Neural progenitor cell (in vitro differentiated cells): ENCODE measurements around the gene ZNF652. TPM values are rescaled to one million over a fixed set of nuclear protein-coding genes. Genes with fewer than 3 reads are reported as not detected.

Experiments
- DNase-seq: peaks from one replicate; pipeline ENCODE4 v3.0.0-alpha.2; 2016; ENCODE audit warnings: low spot score
- H2AFZ ChIP-seq: fragments of 200-600 bp; sonication (generic); replicated peaks from 2 replicates; pipeline ENCODE4 v1.6.1; 2016; ENCODE audit warnings: antibody characterized with exemption
- H3F3A ChIP-seq: fragments of 200-600 bp; sonication (generic); 2 replicates; pipeline ENCODE4 v1.6.1; 2016; ENCODE audit warnings: antibody characterized with exemption, low read depth
- H3K27ac ChIP-seq: fragments of 200-600 bp; sonication (generic); 2 replicates; pipeline ENCODE4 v1.5.1; 2016; ENCODE audit warnings: mild to moderate bottlenecking
- H3K27me3 ChIP-seq: fragments of 200-600 bp; sonication (generic); 2 replicates; pipeline ENCODE4 v1.6.1; 2016; ENCODE audit warnings: mild to moderate bottlenecking, moderate library complexity
- H3K36me3 ChIP-seq: fragments of 200-600 bp; sonication (generic); 2 replicates; pipeline ENCODE4 v1.5.1; 2016
- H3K4me1 ChIP-seq: fragments of 200-600 bp; sonication (generic); 2 replicates; pipeline ENCODE4 v1.6.1; 2016; ENCODE audit warnings: mixed run types
- H3K4me2 ChIP-seq: fragments of 200-600 bp; sonication (generic); 2 replicates; pipeline ENCODE4 v1.6.1; 2016
- H3K4me3 ChIP-seq: fragments of 200-600 bp; sonication (generic); 2 replicates; pipeline ENCODE4 v1.5.1; 2016
- H3K79me2 ChIP-seq: fragments of 200-600 bp; sonication (generic); 2 replicates; pipeline ENCODE4 v1.6.1; 2016; ENCODE audit warnings: low read depth
- H3K9ac ChIP-seq: fragments of 200-600 bp; sonication (generic); 2 replicates; pipeline ENCODE4 v1.6.1; 2016
- H3K9me3 ChIP-seq: fragments of 200-600 bp; sonication (generic); 2 replicates; pipeline ENCODE4 v1.5.1; 2016; ENCODE audit warnings: low read depth
- H4K20me1 ChIP-seq: fragments of 200-600 bp; sonication (generic); 2 replicates; pipeline ENCODE4 v1.6.1; 2016; ENCODE audit warnings: low read depth
- H3K27ac Mint-ChIP-seq: 3 replicates; pipeline ENCODE4 v1.8.0; 2021; ENCODE audit warnings: mixed read lengths
- H3K27me3 Mint-ChIP-seq: 2 replicates; pipeline ENCODE4 v1.8.0; 2022; ENCODE audit warnings: low read depth, mild to moderate bottlenecking, inconsistent platforms, moderate library complexity, mixed read lengths; ENCODE audit not compliant: insufficient read depth
- H3K36me3 Mint-ChIP-seq: 3 replicates; pipeline ENCODE4 v1.8.0; 2021; ENCODE audit warnings: mixed read lengths
- H3K4me1 Mint-ChIP-seq: 3 replicates; pipeline ENCODE4 v1.8.0; 2021; ENCODE audit warnings: mixed read lengths
- H3K4me3 Mint-ChIP-seq: 3 replicates; pipeline ENCODE4 v1.8.0; 2021; ENCODE audit warnings: mild to moderate bottlenecking, moderate library complexity, mixed read lengths
- H3K9me3 Mint-ChIP-seq: 3 replicates; pipeline ENCODE4 v1.8.0; 2020; ENCODE audit warnings: mixed read lengths
- CTCF ChIP-seq: fragments of 200-600 bp; sonication (generic); IDR thresholded peaks from 2 replicates; pipeline ENCODE4 v1.5.1; 2017; ENCODE audit warnings: antibody characterized with exemption, mild to moderate bottlenecking
- EZH2 ChIP-seq: fragments of 200-600 bp; sonication (generic); IDR thresholded peaks from 2 replicates; pipeline ENCODE4 v1.6.1; 2017; ENCODE audit warnings: antibody characterized with exemption, mild to moderate bottlenecking, moderate library complexity
- EZH2phosphoT487 ChIP-seq: fragments of 200-600 bp; sonication (generic); IDR thresholded peaks from 2 replicates; pipeline ENCODE4 v1.6.1; 2017; ENCODE audit warnings: antibody characterized with exemption
- total RNA-seq: library from RNA; depleted of rRNA; stranded (reverse); fragments of >200 nt; gene quantifications from 2 replicates; pipeline ENCODE4 v1.2.3, GENCODE V29; 2015; ENCODE audit warnings: low replicate concordance

Gene ZNF652
- total RNA-seq, 1 donor from 2014 or later = 55.7 TPM

DNA sequence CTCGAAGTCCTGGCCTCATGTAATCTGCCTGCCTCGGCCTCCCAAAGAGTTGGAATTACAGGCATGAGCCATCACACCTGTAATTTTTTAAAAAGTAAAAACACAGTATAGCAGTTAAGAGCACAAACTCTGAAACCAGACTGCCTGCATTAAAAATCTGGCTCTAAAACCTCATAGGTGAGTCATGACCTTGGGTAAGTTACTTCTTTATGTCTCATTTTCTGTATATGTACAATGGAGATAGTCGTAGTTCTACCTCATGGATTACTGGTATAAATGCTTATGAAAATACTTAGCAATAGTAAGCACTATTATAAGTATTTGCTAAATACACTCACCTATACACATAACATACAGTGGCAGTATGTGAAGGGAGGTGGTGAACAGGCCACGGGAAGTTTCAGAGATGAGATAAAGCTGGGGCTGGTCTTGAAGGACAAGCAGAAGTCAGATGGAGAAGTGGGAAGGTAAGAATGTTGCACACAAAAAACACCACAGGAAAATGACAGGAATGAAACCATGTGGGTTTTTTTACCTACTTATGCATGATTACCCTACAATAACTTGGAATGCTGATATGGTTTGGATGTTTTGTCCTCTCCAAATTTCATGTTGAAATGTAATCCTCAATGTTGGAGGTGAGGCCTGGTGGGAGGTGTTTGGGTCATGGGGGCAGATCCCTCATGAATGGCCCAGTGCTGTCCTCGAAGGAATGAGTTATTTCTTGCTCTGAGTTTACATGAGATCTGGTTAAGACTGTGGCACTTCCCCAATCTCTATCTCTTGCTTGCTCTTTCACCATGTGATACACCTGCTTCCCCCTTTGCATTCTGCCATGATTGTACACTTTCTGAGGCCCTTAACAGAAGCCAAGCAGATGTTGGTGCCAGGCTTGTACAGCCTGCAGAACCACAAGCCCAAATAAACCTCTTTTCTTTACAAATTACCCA lies 33.9 kb downstream of the ZNF652 start:
- Mint-ChIP-seq H3K36me3 (no peaks in the 10 kb centered on the region), H3K27me3 (no peaks in the 10 kb centered on the region), H3K4me1 (no peaks in the 10 kb centered on the region), H3K4me3 (no peak overlapping the region), H3K9me3 (no peaks in the 10 kb centered on the region), H3K27ac (no peak overlapping the region)
- Histone ChIP-seq H3K4me1 (no peaks in the 10 kb centered on the region), H3K9me3 (no peaks in the 10 kb centered on the region), H4K20me1 (peaks cover 21% of the 10 kb centered on the region), H3K4me2 (no peak overlapping the region), H2AFZ (no peak overlapping the region), H3K36me3 (no peaks in the 10 kb centered on the region), H3F3A (no peaks in the 10 kb centered on the region), H3K9ac (no peak overlapping the region), H3K27ac (no peak overlapping the region), H3K4me3 (no peak overlapping the region), H3K79me2 (peaks cover 60% of the 10 kb centered on the region), H3K27me3 (no peaks in the 10 kb centered on the region)
- no peak for DNase-seq
- no peak for TF ChIP-seq CTCF

- Mint-ChIP-seq H3K9me3 (no peaks in the 10 kb centered on the region), H3K27me3 (no peaks in the 10 kb centered on the region), H3K4me3 (no peak overlapping the region), H3K36me3 (no peaks in the 10 kb centered on the region), H3K4me1 (no peaks in the 10 kb centered on the region), H3K27ac (no peak overlapping the region)
- no peak overlapping the region for H3K4me3 ChIP-seq
- no peak overlapping the region for H2AFZ ChIP-seq
- no peaks in the 10 kb centered on the region for H3K9me3 ChIP-seq
- H3F3A ChIP-seq = no peaks in the 10 kb centered on the region
- H3K9ac ChIP-seq = no peak overlapping the region
- H3K4me1 ChIP-seq = no peaks in the 10 kb centered on the region
- H4K20me1 ChIP-seq = peaks cover 25% of the 10 kb centered on the region
- no peaks in the 10 kb centered on the region for H3K36me3 ChIP-seq
- H3K27me3 ChIP-seq = no peaks in the 10 kb centered on the region
- no peak overlapping the region for H3K4me2 ChIP-seq
- H3K27ac ChIP-seq = no peak overlapping the region
- DNase-seq = no peak
- TF ChIP-seq CTCF = no peak
- TF ChIP-seq EZH2 = no peak
- TF ChIP-seq EZH2phosphoT487 = no peak
- H3K79me2 ChIP-seq = peaks cover 41% of the 10 kb centered on the region
These were observed 36.1 kb downstream of the ZNF652 start for GRCh38 chr17:49325980-49326379.

- H3K4me1 Mint-ChIP-seq = peaks cover 7% of the 10 kb centered on the region
- H3K4me3 Mint-ChIP-seq = no peak overlapping the region
These were observed 43.5 kb downstream of the ZNF652 start for GRCh38 chr17:49318435-49318965.

More at GRCh38 chr17:49318435-49318965, 43.5 kb downstream of the ZNF652 start:
- Histone ChIP-seq H3K27ac (no peak overlapping the region), H4K20me1 (peaks cover 30% of the 10 kb centered on the region), H3K4me2 (no peak overlapping the region), H3K9me3 (no peaks in the 10 kb centered on the region), H3K4me1 (no peaks in the 10 kb centered on the region), H3K79me2 (peaks cover 16% of the 10 kb centered on the region), H2AFZ (no peak overlapping the region), H3K4me3 (no peak overlapping the region), H3F3A (peaks cover 7% of the 10 kb centered on the region), H3K36me3 (no peaks in the 10 kb centered on the region), H3K27me3 (no peaks in the 10 kb centered on the region), H3K9ac (no peak overlapping the region)
- Mint-ChIP-seq H3K9me3 (no peaks in the 10 kb centered on the region), H3K27me3 (no peaks in the 10 kb centered on the region), H3K27ac (no peak overlapping the region), H3K36me3 (no peaks in the 10 kb centered on the region)
- DNase-seq = no peak
- no peak for TF ChIP-seq CTCF
- TF ChIP-seq EZH2 = no peak
- no peak for TF ChIP-seq EZH2phosphoT487
